Neutrophil (primary cell): ENCODE results near the gene TMEM132D.

Experiments
- H3K27ac ChIP-seq: fragments of 200-600 bp; sonication (generic); 2 replicates; pipeline ENCODE4 v1.5.1; 2016; ENCODE audit warnings: mild to moderate bottlenecking, moderate library complexity
- H3K27me3 ChIP-seq: fragments of 200-600 bp; sonication (generic); 2 replicates; pipeline ENCODE4 v1.6.0; 2016; ENCODE audit warnings: mild to moderate bottlenecking
- H3K36me3 ChIP-seq: fragments of 200-600 bp; sonication (generic); 2 replicates; pipeline ENCODE4 v1.5.1; 2017
- H3K4me1 ChIP-seq, 2 experiments: fragments of 200-600 bp in 1 of 2; sonication (generic) in 1 of 2; 1 replicate in 1 of 2; 2 replicates in 1 of 2; pipeline versions ENCODE4 v1.5.1 to v1.6.1; 2013 to 2016; ENCODE audit warnings: low read depth in 1 of 2, low read length in 1 of 2, mild to moderate bottlenecking in 1 of 2, moderate library complexity in 1 of 2; ENCODE audit not compliant: control insufficient read depth in 1 of 2, insufficient read depth in 1 of 2
- H3K4me3 ChIP-seq, 2 experiments: fragments of 200-600 bp in 1 of 2; sonication (generic) in 1 of 2; 1 replicate in 1 of 2; 2 replicates in 1 of 2; pipeline ENCODE4 v1.5.1; 2013 to 2016; ENCODE audit warnings: low read depth in 1 of 2, low read length in 1 of 2, mild to moderate bottlenecking in 1 of 2, moderate library complexity in 1 of 2
- H3K9me3 ChIP-seq: fragments of 200-600 bp; sonication (generic); 2 replicates; pipeline ENCODE4 v1.5.1; 2016
- TF ChIP-seq, protein P1 (sequence below): fragments of 200-600 bp; sonication (generic); IDR thresholded peaks from 2 replicates; pipeline ENCODE4 v1.5.1; 2016; ENCODE audit warnings: antibody characterized with exemption

Gene TMEM132D

DNA sequence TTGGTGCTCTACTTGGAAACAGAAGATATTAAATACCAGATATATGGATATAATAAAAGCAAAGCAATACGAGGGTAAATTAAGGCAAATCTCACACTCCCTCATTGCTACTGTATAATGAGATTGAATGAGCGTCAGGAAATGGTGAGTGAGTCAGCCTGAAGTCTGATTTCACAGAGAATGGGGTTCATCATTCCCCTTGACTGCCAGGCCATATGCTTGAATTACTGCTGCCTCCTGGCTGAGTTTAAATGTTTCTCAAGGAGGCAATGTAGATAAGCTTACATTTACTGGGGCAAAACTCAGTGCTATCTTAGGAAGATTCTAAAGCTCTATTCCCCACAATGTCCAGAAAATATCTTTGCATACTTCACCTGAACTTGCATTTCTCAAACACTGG lies 380.2 kb downstream of the TMEM132D start:
- H3K36me3 ChIP-seq = no peaks in the 10 kb centered on the region
- H3K27me3 ChIP-seq = no peaks in the 10 kb centered on the region
- no peaks in the 10 kb centered on the region for H3K9me3 ChIP-seq
- H3K4me3 ChIP-seq = no peak overlapping the region
- no peak overlapping the region for H3K27ac ChIP-seq
- no peaks in the 10 kb centered on the region for H3K4me1 ChIP-seq
- TF ChIP-seq, protein P1, sequence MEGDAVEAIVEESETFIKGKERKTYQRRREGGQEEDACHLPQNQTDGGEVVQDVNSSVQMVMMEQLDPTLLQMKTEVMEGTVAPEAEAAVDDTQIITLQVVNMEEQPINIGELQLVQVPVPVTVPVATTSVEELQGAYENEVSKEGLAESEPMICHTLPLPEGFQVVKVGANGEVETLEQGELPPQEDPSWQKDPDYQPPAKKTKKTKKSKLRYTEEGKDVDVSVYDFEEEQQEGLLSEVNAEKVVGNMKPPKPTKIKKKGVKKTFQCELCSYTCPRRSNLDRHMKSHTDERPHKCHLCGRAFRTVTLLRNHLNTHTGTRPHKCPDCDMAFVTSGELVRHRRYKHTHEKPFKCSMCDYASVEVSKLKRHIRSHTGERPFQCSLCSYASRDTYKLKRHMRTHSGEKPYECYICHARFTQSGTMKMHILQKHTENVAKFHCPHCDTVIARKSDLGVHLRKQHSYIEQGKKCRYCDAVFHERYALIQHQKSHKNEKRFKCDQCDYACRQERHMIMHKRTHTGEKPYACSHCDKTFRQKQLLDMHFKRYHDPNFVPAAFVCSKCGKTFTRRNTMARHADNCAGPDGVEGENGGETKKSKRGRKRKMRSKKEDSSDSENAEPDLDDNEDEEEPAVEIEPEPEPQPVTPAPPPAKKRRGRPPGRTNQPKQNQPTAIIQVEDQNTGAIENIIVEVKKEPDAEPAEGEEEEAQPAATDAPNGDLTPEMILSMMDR = no peak

DNA sequence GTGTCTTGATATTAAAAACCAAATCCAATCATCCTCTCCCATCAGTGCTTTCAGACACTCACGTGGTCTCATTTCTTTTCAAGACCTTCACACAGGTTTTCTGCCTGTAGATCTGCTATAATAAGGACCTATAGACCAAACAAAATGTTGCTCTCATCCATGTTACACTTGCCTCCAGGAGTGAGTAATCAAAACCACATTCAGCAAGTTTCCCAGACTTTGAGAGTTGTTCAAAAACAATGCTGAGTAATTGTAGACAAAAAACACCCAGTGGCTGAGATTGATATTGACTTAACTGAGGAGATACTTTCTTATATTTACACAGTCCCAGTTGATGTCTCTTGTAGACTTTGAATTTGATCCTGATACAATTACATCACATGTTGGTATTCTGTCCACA lies 383.1 kb downstream of the TMEM132D start:
- H3K4me3 ChIP-seq = no peak overlapping the region
- TF ChIP-seq, protein P1 = no peak
- no peaks in the 10 kb centered on the region for H3K27me3 ChIP-seq
- H3K4me1 ChIP-seq = no peaks in the 10 kb centered on the region
- no peaks in the 10 kb centered on the region for H3K36me3 ChIP-seq
- no peak overlapping the region for H3K27ac ChIP-seq
- no peaks in the 10 kb centered on the region for H3K9me3 ChIP-seq

GRCh38 chr12:129503802-129504201 lies 400.0 kb downstream of the TMEM132D start:
- Histone ChIP-seq H3K4me1 (no peaks in the 10 kb centered on the region), H3K4me3 (no peak overlapping the region), H3K9me3 (no peaks in the 10 kb centered on the region), H3K36me3 (no peaks in the 10 kb centered on the region), H3K27me3 (no peaks in the 10 kb centered on the region), H3K27ac (no peak overlapping the region)
- TF ChIP-seq, protein P1 = no peak

DNA sequence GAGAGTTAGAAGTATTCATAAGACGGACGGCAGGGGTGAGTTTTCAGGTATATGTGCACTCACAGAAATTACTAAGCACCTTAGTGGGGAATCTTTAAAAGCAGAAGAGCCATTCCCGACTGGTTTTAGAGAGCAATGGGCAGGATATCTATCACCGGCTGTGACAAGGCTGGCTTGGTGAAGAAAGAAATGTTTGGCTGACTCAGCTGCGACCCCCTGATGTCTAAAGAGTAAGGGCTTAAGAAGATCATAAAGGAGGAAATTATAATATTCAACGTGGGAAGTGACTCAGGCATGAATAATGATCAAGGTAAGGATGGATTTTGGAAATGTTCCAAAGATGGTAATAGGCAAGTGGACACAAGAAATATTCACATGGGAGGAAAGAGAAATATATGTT lies 407.6 kb downstream of the TMEM132D start:
- H3K9me3 ChIP-seq = no peaks in the 10 kb centered on the region
- H3K27me3 ChIP-seq = no peaks in the 10 kb centered on the region
- TF ChIP-seq, protein P1 = no peak
- no peak overlapping the region for H3K27ac ChIP-seq
- no peak overlapping the region for H3K4me3 ChIP-seq
- H3K4me1 ChIP-seq = no peaks in the 10 kb centered on the region
- H3K36me3 ChIP-seq = no peaks in the 10 kb centered on the region

DNA sequence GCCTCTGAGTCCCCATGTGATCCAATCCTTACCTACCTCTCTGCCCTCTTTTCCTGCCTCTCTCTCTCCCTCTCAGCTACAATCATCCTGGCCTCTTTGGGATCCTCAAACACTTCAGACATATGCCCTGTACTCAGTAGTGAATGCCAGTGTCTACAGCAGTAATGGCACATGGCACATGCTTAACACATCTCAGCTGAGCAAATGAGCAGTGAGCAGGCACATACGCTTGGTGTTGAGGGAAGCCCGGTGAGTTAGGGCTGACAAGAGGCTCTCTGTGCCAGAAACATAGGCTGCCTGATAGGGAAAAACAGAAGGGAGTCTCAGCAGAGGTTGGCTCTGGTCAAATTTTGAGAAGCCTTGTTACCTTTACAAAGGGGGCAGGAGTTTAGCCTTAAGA lies 409.1 kb downstream of the TMEM132D start:
- TF ChIP-seq, protein P1 = no peak
- Histone ChIP-seq H3K9me3 (no peaks in the 10 kb centered on the region), H3K4me1 (no peaks in the 10 kb centered on the region), H3K4me3 (no peak overlapping the region), H3K27me3 (no peaks in the 10 kb centered on the region), H3K36me3 (no peaks in the 10 kb centered on the region), H3K27ac (no peak overlapping the region)

DNA sequence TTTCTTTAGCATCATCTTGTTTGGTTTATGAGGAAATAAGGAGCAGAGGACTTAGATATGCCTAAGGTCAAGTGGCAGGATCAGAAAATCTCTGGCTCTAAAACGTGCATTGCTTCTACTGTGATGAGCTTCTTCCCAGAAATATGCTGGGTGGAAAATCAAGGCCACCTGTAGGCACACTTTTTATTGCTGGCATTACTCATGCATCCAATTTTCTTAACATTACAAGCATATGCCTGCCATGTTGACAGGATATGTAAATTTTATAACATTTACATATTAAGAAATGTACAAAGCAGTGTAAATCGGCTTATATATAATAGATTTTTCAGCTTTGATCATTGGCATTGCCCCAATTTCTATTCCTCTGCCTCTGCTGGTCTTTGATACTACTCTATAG lies 409.6 kb downstream of the TMEM132D start:
- TF ChIP-seq, protein P1 = no peak
- H3K4me1 ChIP-seq = no peaks in the 10 kb centered on the region
- no peak overlapping the region for H3K27ac ChIP-seq
- H3K4me3 ChIP-seq = no peak overlapping the region
- H3K36me3 ChIP-seq = no peaks in the 10 kb centered on the region
- H3K9me3 ChIP-seq = no peaks in the 10 kb centered on the region
- no peaks in the 10 kb centered on the region for H3K27me3 ChIP-seq
